Muscle of leg (tissue), 11 donors: ENCODE data around the gene CST4. TPM values are rescaled to one million over a fixed set of nuclear protein-coding genes. Genes with fewer than 3 reads are reported as not detected.

ENCODE experiments used
- DNase-seq: peaks from one replicate; pipeline ENCODE4 v3.0.0; 2013
- H3K27ac ChIP-seq: one replicate; pipeline ENCODE4 v1.5.1; 2013; ENCODE audit warnings: mild to moderate bottlenecking, low read length, control low read depth
- H3K27me3 ChIP-seq: one replicate; pipeline ENCODE4 v1.6.1; 2013; ENCODE audit warnings: low read length; ENCODE audit not compliant: control insufficient read depth, insufficient read depth
- H3K36me3 ChIP-seq: one replicate; pipeline ENCODE4 v1.6.1; 2013; ENCODE audit warnings: low read length; ENCODE audit not compliant: control insufficient read depth, insufficient read depth
- H3K4me1 ChIP-seq: one replicate; pipeline ENCODE4 v1.6.1; 2013; ENCODE audit warnings: low read length; ENCODE audit not compliant: control insufficient read depth, insufficient read depth
- H3K4me3 ChIP-seq: one replicate; pipeline ENCODE4 v1.5.1; 2013; ENCODE audit warnings: low read length, control low read depth
- H3K9me3 ChIP-seq: replicated peaks from 2 replicates; pipeline ENCODE4 v1.6.1; 2013; ENCODE audit warnings: low read depth, low read length; ENCODE audit not compliant: control insufficient read depth
- WGBS: methylation state at CpG from one replicate; pipeline ENCODE4 v1.1.5; 2013; ENCODE audit warnings: missing lambda C conversion rate; ENCODE audit not compliant: insufficient coverage; 5-methylcytosine and 5-hydroxymethylcytosine counted together
- polyA plus RNA-seq, 8 donors: library from polyadenylated mRNA; unstranded; fragments of 120-200 nt; gene quantifications; one replicate each; pipeline versions ENCODE4 v1.2.1 to v1.2.3, GENCODE V29; 2013; ENCODE audit warnings: inconsistent platforms in 1 of 8, low replicate concordance in 1 of 8; ENCODE audit not compliant: insufficient read length in 8 of 8, insufficient read depth in 1 of 8
- total RNA-seq: library from RNA; stranded (reverse); fragments of 120-200 nt; gene quantifications from one replicate; pipeline ENCODE4 v1.2.4, GENCODE V29; 2013

Gene CST4
- total and polyA plus RNA-seq, 9 donors = not detected

DNA sequence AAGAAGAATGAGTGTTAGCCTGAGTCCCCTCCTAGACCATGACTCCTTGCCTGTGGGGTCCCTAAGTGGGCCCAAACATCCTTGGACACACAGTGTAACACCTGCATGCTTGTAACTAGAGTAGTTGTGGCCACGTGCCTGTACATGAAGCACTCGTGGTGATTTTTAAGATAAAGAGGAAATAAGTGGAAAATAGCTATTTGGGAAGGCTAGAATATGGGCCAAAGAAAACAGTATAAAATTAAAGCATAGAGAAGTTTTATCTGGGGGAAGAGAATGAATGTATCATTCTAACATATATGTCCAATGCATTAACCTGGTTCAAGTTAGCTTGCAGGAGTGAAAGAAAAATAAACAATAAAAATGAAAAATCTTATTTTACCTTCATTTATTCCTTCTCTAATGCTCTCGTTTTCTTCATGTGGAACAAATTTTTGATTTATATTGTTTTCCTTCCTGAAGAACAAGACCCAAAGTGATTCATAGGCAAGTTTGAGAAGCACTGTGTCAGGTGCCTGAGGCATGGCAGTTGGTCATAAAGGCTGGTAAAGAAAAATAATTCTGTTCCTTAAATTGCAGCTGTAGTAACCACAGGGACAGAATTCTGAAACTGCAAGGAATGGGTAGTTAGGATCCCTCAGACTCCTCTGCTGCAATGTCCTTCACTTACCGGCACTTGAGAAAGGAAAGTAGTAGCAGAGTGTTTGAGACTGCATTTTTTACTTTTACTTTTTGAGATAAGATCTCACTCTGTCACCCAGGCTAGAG lies 42.5 kb downstream of the CST4 start:
- Histone ChIP-seq H3K36me3 (no peaks in the 10 kb centered on the region), H3K27ac (no peak overlapping the region), H3K9me3 (no peaks in the 10 kb centered on the region), H3K27me3 (no peaks in the 10 kb centered on the region), H3K4me3 (no peak overlapping the region), H3K4me1 (peaks cover 13% of the 10 kb centered on the region)
- WGBS = 14% methylated on average over 2 of the region's 4 CpGs
- DNase-seq = peak; percentile 33

DNA sequence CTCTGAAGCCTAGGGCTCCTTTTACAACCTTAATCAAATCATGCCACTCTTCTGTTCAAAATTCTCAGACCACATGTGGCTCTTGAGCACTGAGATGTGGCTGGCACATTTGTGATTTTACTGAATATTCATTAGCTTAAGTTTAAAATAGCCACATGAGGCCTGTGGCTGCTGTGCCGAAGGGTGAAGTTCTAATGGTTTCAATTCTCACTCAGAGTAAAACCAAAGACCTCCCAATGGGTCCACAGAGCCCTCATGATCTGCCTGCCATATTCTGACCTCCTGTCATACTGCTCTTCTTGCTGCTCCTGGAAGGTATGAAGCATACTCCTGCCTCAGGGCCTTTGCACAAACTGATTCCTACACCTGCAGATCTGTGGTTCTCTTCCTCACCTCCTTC lies 43.3 kb downstream of the CST4 start:
- Histone ChIP-seq H3K4me1 (peaks cover 14% of the 10 kb centered on the region), H3K9me3 (no peaks in the 10 kb centered on the region), H3K27me3 (no peaks in the 10 kb centered on the region), H3K4me3 (no peak overlapping the region), H3K27ac (no peak overlapping the region), H3K36me3 (no peaks in the 10 kb centered on the region)
- no peak for DNase-seq
- WGBS = no CpG with 5 or more reads among the region's 1 CpG

DNA sequence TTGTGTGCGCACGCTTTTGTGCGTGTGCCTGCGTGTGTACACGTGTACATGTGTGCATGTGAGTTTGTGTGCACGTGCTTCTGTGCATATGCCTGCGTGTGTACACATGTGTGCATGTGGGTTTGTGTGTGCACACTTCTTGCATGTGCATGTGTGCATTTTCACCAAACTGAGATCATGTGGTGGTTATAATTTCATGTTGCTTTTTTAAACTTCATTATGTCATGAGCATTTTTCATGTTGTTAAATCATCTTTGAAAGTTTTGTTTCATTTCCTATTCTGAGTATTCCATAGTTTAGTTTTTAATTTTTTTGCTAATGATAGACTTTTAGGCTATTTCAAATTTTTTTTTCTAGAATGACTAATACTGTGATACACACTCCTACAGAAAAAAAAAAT lies 44.7 kb downstream of the CST4 start:
- no peak overlapping the region for H3K4me3 ChIP-seq
- no peaks in the 10 kb centered on the region for H3K9me3 ChIP-seq
- peaks cover 14% of the 10 kb centered on the region for H3K4me1 ChIP-seq
- no peaks in the 10 kb centered on the region for H3K36me3 ChIP-seq
- no peak overlapping the region for H3K27ac ChIP-seq
- no peak for DNase-seq
- WGBS = 97% methylated on average over 7 of the region's 7 CpGs
- H3K27me3 ChIP-seq = no peaks in the 10 kb centered on the region

DNA sequence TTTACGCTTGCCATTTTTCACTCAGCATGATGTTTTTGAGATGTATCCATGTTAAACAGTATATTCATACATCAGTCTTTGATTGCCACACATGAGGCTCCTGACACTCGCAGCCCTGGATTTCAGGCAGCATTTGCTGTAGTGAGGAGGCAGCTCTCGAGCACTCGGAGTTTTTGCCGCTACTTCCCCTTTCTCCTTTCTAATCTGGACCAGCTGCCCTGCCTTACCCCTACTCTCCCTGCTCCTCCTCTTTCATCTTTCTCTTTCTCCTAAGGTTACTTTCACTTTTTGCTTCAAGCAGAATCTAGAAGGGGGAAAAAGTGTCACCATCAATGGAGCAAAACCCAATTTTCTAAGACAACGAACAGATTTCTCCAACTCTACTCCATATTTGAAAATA lies 45.2 kb downstream of the CST4 start:
- Histone ChIP-seq H3K9me3 (no peaks in the 10 kb centered on the region), H3K4me1 (peaks cover 14% of the 10 kb centered on the region), H3K4me3 (no peak overlapping the region), H3K27ac (no peak overlapping the region), H3K27me3 (no peaks in the 10 kb centered on the region), H3K36me3 (no peaks in the 10 kb centered on the region)
- WGBS = 51% methylated on average over 3 of the region's 6 CpGs
- DNase-seq = no peak

DNA sequence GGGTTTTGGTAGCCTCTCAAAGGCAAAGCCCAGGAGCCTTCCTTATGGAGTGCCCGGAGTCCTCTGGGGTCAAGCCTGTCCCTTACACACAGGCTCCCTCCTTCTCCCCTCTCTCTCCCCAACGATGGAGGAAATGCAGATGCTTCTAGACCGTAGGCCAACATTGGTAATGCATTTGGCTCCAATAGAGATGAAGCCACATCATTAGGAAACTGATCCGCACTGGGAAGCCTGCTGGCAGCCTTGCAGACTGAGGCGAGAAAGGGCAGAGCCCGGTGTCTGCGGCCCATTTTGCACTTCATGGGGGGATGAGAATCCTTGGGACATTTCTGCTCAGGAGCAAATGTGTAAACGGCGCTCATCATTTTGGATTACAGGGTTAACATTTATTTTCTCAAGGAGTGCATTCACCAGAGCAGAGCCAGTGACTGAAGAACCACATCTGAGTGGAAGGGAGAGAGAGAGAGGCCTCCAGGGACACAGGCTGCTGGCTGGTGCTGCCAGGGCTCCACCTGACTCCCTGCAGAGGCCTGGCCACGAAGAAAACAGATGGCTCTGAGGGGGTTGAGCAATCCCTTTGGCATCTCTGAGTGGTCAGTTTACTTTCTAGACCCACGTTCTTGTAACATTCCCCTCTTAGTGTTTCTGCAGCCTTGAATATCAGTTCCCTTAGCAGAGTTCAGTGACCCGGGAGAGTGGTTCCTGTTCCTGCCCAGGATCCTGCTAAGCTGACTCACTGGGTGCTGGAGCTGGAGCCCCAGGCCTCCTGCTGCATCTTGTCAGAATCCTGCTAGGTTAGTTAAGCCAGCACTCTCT lies 46.7 kb downstream of the CST4 start:
- no peaks in the 10 kb centered on the region for H3K36me3 ChIP-seq
- H3K4me3 ChIP-seq = no peak overlapping the region
- peak; percentile 32 for DNase-seq
- WGBS = 42% methylated on average over 10 of the region's 12 CpGs
- H3K4me1 ChIP-seq = peaks cover 14% of the 10 kb centered on the region
- no peaks in the 10 kb centered on the region for H3K27me3 ChIP-seq
- H3K27ac ChIP-seq = no peak overlapping the region
- no peaks in the 10 kb centered on the region for H3K9me3 ChIP-seq

DNA sequence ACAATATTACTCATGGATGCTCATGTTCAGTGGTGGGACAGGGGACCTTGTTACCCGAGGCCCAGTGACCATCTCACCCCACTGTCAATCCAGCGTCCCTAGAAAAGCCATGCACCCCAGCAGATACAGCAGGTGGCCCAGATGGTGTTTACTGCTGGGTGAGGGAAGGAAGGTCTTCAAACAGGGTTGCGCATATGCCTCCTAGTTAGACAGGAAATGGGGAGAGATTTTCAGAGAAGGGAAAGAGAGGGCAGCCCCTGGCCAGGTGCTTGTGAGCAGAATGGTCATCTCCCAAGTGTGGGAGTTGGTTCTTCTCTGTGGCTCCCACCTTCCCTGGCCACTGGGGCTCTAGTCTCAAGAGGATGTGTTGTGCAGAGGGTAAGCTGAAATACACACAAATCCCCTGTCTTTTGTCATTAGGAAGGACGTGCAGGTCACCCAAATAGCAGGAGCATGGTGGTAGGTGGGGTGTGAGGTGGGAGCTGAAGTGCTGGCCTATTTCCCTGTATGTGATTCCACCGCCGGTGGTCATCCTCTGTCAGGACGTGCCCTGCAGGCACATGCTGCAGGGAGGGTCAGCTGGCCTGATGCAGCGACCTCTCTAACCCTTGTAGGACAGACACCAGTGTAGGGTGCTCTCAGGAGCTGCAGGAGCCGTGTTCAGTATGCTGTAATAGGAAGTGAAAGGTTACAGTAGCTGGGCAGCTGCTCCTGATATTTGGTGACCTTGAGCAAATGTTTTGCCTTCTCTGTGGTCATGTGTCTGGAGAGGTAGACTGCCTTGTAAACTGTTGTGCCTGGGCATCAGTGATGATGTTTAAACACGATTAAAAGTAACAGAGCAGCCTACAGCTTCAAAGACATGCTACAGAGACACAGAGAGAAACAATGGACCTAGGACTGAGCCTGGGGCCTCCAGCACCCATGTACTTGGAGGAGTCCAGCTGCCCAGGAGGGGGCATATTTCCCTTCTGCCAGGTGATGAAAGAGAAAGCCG lies 47.9 kb downstream of the CST4 start:
- no peak overlapping the region for H3K4me3 ChIP-seq
- H3K27ac ChIP-seq = no peak overlapping the region
- H3K4me1 ChIP-seq = peaks cover 24% of the 10 kb centered on the region

DNA sequence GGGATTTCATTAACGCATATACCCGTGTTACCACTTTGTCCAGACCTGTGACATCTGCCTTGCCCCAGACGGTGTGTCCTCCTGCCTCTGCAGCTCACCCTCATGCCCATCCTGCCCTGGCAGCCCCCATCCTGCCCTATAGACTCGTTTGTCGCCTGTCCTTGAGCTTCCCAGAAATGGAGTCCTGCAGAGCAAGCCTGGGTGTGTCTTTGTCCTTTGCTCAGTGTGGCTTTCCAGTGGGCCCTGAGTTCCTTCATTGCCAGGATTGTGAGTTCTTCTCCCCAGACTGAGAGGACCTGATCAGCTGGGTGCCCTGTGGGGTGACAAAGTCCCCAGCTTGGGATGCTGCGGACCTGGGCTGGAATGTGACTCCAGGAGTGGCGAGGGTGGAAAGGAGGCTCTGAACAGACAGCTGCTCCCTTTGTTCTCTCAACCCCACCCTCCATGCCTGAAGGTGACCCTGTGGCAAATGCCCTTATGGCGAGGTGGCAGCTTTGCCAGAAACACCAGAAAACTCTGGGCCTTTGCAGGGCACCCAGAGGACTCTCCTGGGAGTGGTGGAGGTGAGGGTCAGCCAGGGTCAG lies 48.7 kb downstream of the CST4 start:
- no peak overlapping the region for H3K4me3 ChIP-seq
- H3K4me1 ChIP-seq = peaks cover 28% of the 10 kb centered on the region
- no peaks in the 10 kb centered on the region for H3K27me3 ChIP-seq
- H3K9me3 ChIP-seq = no peaks in the 10 kb centered on the region
- DNase-seq = no peak
- H3K36me3 ChIP-seq = peaks cover 5% of the 10 kb centered on the region
- H3K27ac ChIP-seq = no peak overlapping the region
- 87% methylated on average over 8 of the region's 8 CpGs for WGBS

More for the DNA sequence above, 47.9 kb downstream of the CST4 start:
- Histone ChIP-seq H3K36me3 (no peaks in the 10 kb centered on the region), H3K27me3 (no peaks in the 10 kb centered on the region), H3K9me3 (no peaks in the 10 kb centered on the region)
- DNase-seq = no peak
- WGBS = 69% methylated on average over 7 of the region's 11 CpGs

DNA sequence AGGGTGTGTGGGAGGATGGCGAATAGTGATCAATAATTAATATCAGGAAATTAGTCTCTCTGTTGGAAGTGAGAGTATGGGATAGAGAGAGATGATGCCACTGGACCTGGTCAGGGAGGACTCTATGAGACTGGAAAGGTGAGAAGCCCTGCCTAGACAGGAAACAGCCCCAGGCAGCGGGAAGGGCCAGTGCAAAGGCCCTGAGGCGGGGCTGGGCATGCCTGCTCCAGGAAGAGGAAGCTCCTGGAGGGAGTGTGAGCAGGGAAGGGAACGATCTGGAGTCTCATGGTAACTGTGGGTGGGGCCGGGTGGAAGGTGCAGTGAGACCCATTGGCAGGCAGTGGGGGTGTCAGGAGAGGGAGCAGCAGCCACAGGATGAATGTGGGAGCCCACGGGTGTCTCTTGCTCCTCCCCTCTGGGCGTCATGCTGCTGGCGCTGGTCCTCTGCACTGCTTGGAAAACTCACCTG lies 49.3 kb downstream of the CST4 start:
- WGBS = 90% methylated on average over 3 of the region's 8 CpGs
- no peaks in the 10 kb centered on the region for H3K9me3 ChIP-seq
- H3K36me3 ChIP-seq = peaks cover 9% of the 10 kb centered on the region
- H3K4me3 ChIP-seq = no peak overlapping the region
- no peaks in the 10 kb centered on the region for H3K27me3 ChIP-seq
- DNase-seq = no peak
- peaks cover 33% of the 10 kb centered on the region for H3K4me1 ChIP-seq
- no peak overlapping the region for H3K27ac ChIP-seq

DNA sequence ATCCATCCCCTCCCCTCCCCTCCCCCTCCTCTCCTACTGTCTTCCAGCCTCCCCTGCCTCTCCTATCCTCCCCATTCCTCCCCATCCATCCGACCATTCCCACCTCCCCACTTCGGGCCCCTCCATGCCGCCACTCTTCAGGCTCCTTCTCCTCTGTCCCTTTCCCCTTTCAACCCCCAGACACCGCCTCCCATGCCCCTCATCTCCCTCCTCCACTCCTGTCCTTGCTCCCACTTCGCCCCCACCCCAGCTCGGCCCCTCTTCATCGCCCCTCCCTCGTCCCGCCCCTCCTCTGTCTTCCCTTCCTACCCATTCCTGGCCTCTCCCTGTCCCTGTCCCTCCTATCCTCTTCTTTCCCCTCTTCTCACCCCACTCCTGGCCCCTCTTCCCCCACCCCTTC lies 50.5 kb downstream of the CST4 start:
- 43% methylated on average over 9 of the region's 9 CpGs for WGBS
- peaks cover 44% of the 10 kb centered on the region for H3K4me1 ChIP-seq
- no peak overlapping the region for H3K27ac ChIP-seq
- H3K9me3 ChIP-seq = no peaks in the 10 kb centered on the region
- H3K4me3 ChIP-seq = no peak overlapping the region
- DNase-seq = no peak
- H3K36me3 ChIP-seq = peaks cover 20% of the 10 kb centered on the region
- no peaks in the 10 kb centered on the region for H3K27me3 ChIP-seq
